ENCODE data around the gene LAMB1. TPM values are rescaled to one million over a fixed set of nuclear protein-coding genes. Genes with fewer than 3 reads are reported as not detected.
A peak's percentile ranks its signal among the peaks of the same experiment; 100 is the strongest.
"Not testable (repeated sequence)": the region's sequence is repeated elsewhere in the genome, so short reads cannot be mapped to it uniquely, and the experiment has no call there.

The LAMB1 gene
- total RNA-seq, 1 donor from 2014 or later, result 83.2 TPM

GRCh38 chr7:107914831-107915230 lies 88.1 kb downstream of the LAMB1 start:
- DNase-seq (ENCODE audit: missing footprints), result no peak
- intact Hi-C loops (cut with DNase I), result no loop called here

DNA sequence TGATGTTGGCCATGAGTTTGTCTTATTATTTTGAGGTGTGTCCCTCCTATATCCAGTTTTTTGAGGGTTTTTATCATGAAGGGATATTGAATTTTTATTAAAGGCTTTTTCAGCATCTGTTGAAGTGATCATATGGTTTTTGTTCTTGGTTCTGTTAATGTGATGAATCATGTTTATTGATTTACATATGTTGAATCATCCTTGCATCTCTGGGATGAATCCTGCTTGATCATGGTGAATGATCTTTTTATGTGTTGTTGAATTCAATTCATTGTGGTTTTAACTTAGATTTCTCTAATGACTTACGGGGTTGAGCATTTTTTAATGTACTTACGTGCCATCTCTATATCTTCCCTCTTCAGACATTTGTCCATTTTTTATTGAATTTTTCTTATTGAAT lies 89.1 kb downstream of the LAMB1 start:
- DNase-seq (ENCODE audit: missing footprints), result no peak
- ATAC-seq, result no peak
- intact Hi-C loops (cut with DNase I), result no loop called here

More at GRCh38 chr7:107914831-107915230, 88.1 kb downstream of the LAMB1 start:
- no peak for ATAC-seq

DNA sequence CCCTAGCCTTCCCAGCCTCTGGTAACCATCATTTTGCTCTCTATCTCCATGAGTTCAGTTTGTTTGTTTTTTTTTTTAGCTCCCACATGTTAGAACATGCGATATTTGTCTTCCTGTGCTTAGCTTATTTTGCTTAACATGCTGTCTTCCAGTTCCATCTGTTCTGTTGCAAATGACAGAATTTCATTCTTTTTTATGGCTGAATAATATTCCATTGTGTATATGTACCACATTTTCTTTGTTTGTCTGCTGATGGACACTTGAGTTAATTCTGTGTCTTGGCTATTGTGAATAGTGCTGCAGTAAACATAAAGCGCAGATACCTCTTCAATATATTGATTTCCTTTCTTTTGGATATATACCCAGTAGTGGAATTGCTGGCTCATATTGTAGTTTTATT lies 91.0 kb downstream of the LAMB1 start:
- no peak for ATAC-seq
- intact Hi-C loops (cut with DNase I), result no loop called here
- no peak for DNase-seq (ENCODE audit: missing footprints)

DNA sequence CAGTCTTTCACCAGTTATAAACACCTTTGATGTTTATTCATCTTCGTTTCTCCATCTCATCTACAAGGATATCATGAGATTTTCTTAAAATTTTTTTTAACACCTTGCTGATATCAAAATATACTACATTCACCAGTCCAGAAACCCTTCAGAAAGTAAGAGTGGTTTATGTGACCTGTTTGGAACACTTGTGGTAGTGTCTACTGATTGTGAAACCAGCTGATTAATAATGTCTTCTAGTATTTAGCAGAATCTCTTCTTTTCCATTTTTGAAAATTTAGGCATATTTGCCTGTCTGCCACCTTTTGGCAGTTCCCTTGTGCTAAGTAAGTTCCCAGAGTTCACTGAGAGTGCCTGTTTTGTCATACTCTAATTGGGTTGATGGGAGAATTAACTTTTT lies 93.5 kb downstream of the LAMB1 start:
- DNase-seq (ENCODE audit: missing footprints) (no peak), ATAC-seq (no peak)
- intact Hi-C loops (cut with DNase I), result no loop called here

DNA sequence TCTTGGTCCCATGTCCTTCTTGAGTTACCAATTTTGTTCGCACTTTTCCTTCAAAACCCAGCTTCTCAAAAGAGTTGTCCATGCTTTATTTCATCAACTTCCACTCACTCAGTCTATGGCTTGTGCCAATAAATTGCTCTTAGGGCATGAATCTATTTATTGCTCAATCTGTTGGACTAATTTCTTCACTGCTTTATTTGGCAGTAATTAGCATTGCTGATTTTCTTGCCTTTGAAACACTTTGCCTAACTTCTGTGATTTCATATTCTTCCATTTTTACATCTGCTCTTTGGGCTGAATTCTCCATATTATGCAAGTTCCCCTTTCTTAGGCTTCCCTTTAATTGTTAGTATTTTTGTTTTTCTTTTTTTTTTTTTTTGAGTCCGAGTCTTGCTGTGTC lies 95.2 kb downstream of the LAMB1 start:
- peak; percentile 80 for ATAC-seq
- intact Hi-C loops (cut with DNase I), result no loop called here

GRCh38 chr7:107902381-107902780 lies 100.6 kb downstream of the LAMB1 start:
- DNase-seq (ENCODE audit: missing footprints) (no peak), ATAC-seq (no peak)
- intact Hi-C loops (cut with DNase I), result no loop called here

More for the DNA sequence above, 95.2 kb downstream of the LAMB1 start:
- DNase-seq (ENCODE audit: missing footprints), result no peak

GRCh38 chr7:107900496-107901015 lies 102.4 kb downstream of the LAMB1 start:
- intact Hi-C loops (cut with DNase I), result no loop called here
- no peak for DNase-seq (ENCODE audit: missing footprints)
- ATAC-seq, result no peak

GRCh38 chr7:107898997-107899594 lies 103.9 kb downstream of the LAMB1 start:
- intact Hi-C loops (cut with DNase I), result loop anchor here (10.0 kb wide), 1 partner anchor 314 kb away; the partner anchor contains the start of gene BCAP29
- DNase-seq (ENCODE audit: missing footprints) (no peak), ATAC-seq (no peak)

- not testable (repeated sequence) for DNase-seq (ENCODE audit: missing footprints); ATAC-seq
- intact Hi-C loops (cut with DNase I), result loop anchor here (10.0 kb wide), 1 partner anchor 308 kb away; the partner anchor contains the start of gene BCAP29
Measured at GRCh38 chr7:107892367-107892741, 110.6 kb downstream of the LAMB1 start.

GRCh38 chr7:107891636-107892366 lies 111.2 kb downstream of the LAMB1 start:
- no peak for ATAC-seq
- intact Hi-C loops (cut with DNase I), result loop anchor here (1.0 to 10.0 kb wide), 2 partner anchors 307 to 724 kb away; partner anchors contain the start of gene BCAP29
- DNase-seq (ENCODE audit: missing footprints), result no peak

DNA sequence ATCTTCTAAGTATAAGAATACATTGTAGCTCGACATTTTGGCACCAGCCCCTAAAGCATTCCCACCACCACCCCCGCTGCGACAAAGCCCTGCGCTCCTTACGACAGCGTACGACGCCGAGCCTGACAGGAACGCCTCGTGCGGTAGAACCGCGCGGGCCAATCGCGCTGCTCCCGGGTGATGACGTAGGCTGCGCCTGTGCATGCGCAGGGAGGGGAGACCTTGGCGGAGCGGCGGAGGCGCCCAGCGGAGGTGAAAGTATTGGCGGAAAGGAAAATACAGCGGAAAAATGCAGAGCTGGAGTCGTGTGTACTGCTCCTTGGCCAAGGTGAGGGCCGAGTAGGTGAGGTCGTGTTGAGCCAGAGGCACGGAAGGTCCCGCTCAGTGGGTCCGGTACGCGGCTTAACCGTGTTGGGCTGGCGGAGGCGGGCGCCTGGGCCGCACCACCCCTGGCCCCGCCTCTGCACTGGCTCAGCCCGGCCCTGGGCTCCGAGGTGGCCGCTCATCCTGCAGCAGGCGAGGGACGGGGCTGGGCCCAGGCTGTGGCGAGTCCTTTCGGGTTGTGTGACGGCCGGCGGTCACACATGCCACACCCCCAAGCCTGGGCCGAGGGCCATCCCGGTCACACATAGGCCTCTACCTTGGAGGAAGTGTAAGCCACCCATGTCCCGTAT lies 111.9 kb downstream of the LAMB1 start, which contains the start of gene DLD:
Gene DLD, plus strand, starts transcription at position 222 of the 674 bp plus-strand sequence. Its CDS starts 68 bp downstream, at position 290.
- peak; percentile 99 for DNase-seq (ENCODE audit: missing footprints)
- intact Hi-C loops (cut with DNase I), result loop anchor here (1.0 to 10.0 kb wide), 2 partner anchors 306 to 723 kb away; partner anchors contain the start of gene BCAP29
- peak; percentile 99 for ATAC-seq

- ATAC-seq (peak; percentile 2), DNase-seq (ENCODE audit: missing footprints) (no peak)
- intact Hi-C loops (cut with DNase I), result loop anchor here (10.0 kb wide), 1 partner anchor 306 kb away; the partner anchor contains the start of gene BCAP29
Measured at GRCh38 chr7:107890493-107890961, 112.4 kb downstream of the LAMB1 start.

DNA sequence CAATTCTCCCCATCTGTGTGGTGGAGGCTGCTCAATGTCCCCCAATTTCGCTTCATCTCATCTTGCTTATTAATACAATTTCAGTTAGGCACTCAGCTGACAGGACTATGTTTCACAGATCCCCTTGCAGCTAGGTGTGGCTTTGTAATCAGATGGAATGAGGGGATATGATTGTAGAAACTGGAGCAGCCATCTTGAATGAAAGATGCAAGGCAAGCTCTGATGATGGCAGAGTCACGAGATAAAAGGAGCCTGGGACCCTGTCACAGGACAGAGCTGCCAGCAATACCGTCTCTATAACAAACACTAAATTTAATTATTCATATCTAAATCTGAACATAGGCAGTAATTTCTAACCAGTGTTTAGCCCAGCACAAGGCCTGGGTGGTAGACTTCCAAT lies 113.0 kb downstream of the LAMB1 start:
- DNase-seq (ENCODE audit: missing footprints) (no peak), ATAC-seq (no peak)
- intact Hi-C loops (cut with DNase I), result loop anchor here (10.0 kb wide), 1 partner anchor 305 kb away; the partner anchor contains the start of gene BCAP29

- DNase-seq (ENCODE audit: missing footprints); intact Hi-C loops (cut with DNase I); ATAC-seq: not testable (repeated sequence)
Measured at GRCh38 chr7:107887827-107888226, 115.1 kb downstream of the LAMB1 start.

GRCh38 chr7:107884066-107884818 lies 118.7 kb downstream of the LAMB1 start:
- peak; percentile 10 for ATAC-seq
- DNase-seq (ENCODE audit: missing footprints), result no peak
- intact Hi-C loops (cut with DNase I), result no loop called here

- ATAC-seq (no peak), DNase-seq (ENCODE audit: missing footprints) (no peak)
- intact Hi-C loops (cut with DNase I), result no loop called here
Measured at GRCh38 chr7:107882766-107883165, 120.2 kb downstream of the LAMB1 start.

DNA sequence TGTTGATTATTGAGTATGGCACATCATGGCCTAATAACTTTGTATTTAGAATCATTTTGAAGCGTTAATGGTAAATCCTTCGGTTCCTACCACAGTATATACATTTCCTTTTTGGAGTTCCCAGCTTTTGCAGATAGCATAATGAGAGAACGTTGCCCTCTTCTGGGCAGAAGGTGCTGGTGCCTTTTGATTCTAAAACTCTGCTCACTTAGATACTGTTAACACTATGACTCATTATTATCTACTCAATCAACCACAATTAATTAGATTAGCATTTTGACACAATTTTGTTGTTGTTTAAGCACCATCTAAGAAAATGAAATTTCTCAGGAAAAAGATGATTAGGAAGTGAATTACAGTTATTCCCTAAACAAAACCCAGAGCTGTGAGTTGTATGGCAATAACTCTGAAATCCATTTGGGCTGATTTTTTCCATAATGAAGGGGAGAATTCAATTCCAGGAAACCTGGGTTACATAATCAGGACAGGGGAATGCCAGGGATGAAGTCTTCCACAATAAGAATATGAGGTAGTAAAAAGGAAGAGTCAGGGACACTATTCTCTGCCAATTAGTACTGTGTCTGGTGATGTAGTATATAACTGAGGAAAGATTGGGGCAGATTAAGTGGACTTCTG lies 123.4 kb downstream of the LAMB1 start:
- DNase-seq (ENCODE audit: missing footprints), result no peak
- intact Hi-C loops (cut with DNase I), result loop anchor here (2.0 to 10.0 kb wide), 3 partner anchors 267 to 675 kb away; no protein-coding TSS in a partner anchor
- peak; percentile 64 for ATAC-seq

GRCh38 chr7:107878636-107879035 lies 124.3 kb downstream of the LAMB1 start:
- no peak for ATAC-seq
- intact Hi-C loops (cut with DNase I), result loop anchor here (2.0 to 10.0 kb wide), 3 partner anchors 268 to 674 kb away; no protein-coding TSS in a partner anchor
- no peak for DNase-seq (ENCODE audit: missing footprints)
